ENCODE results near the gene PDGFRB. TPM values are rescaled to one million over a fixed set of nuclear protein-coding genes. Genes with fewer than 3 reads are reported as not detected.

The PDGFRB gene
- total and polyA plus RNA-seq, 9 of the 15 experiments (the other 6 are each of a cell fraction or from before 2014, with no cell fraction given): 0.01 to 1.5 (median 0.09) TPM; not detected in 3

- TF ChIP-seq ZNF592 (IDR thresholded peaks at IDR 0.05): no peak
- TF ChIP-seq MTA1 (IDR thresholded peaks at IDR 0.05; ENCODE audit: borderline replicate concordance): no peak
- TF ChIP-seq ARNT (IDR thresholded peaks at IDR 0.05): no peak
- TF ChIP-seq, protein P1, sequence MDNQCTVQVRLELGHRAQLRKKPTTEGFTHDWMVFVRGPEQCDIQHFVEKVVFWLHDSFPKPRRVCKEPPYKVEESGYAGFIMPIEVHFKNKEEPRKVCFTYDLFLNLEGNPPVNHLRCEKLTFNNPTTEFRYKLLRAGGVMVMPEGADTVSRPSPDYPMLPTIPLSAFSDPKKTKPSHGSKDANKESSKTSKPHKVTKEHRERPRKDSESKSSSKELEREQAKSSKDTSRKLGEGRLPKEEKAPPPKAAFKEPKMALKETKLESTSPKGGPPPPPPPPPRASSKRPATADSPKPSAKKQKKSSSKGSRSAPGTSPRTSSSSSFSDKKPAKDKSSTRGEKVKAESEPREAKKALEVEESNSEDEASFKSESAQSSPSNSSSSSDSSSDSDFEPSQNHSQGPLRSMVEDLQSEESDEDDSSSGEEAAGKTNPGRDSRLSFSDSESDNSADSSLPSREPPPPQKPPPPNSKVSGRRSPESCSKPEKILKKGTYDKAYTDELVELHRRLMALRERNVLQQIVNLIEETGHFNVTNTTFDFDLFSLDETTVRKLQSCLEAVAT (IDR thresholded peaks at IDR 0.05): no peak
- TF ChIP-seq TARDBP (IDR thresholded peaks at IDR 0.05): no peak
- TF ChIP-seq, protein P2, sequence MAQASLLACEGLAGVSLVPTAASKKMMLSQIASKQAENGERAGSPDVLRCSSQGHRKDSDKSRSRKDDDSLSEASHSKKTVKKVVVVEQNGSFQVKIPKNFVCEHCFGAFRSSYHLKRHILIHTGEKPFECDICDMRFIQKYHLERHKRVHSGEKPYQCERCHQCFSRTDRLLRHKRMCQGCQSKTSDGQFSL (CRISPR knock-in tag; IDR thresholded peaks at IDR 0.05): no peak
- TF ChIP-seq, protein P2 (tag; IDR thresholded peaks at IDR 0.05): no peak
- no peak for TF ChIP-seq PHB (CRISPR knock-in tag; IDR thresholded peaks at IDR 0.05)
- no peak for TF ChIP-seq TCF3 (CRISPR knock-in tag; IDR thresholded peaks at IDR 0.05)
- no peak for TF ChIP-seq ZNF217 (CRISPR knock-in tag; IDR thresholded peaks at IDR 0.05)
- no peak for TF ChIP-seq MTF1 (CRISPR knock-in tag; IDR thresholded peaks at IDR 0.05; ENCODE audit: borderline replicate concordance)
- no peak for TF ChIP-seq FOXP1 (CRISPR knock-in tag; IDR thresholded peaks at IDR 0.05)
- no peak for TF ChIP-seq KLF16 (IDR thresholded peaks at IDR 0.05)
- TF ChIP-seq KAT2B (IDR thresholded peaks at IDR 0.05; ENCODE audit: low read depth, low read length): no peak
- no peak for TF ChIP-seq TAF7 (tag; IDR thresholded peaks at IDR 0.05)
- TF ChIP-seq CTCF (IDR thresholded peaks at IDR 0.05 in 2 of 3, conservative IDR thresholded peaks at IDR 0.05 in 1 of 3; ENCODE audit: insufficient read depth in 2 of 3, low read depth in 1 of 3, low read length in 3 of 3): no peak
- no peak for TF ChIP-seq HEY1 (CRISPR knock-in tag; IDR thresholded peaks at IDR 0.05; ENCODE audit: borderline replicate concordance)
Observed at GRCh38 chr5:150167512-150167850, 11.8 kb upstream of the PDGFRB start (continued).
